ENCODE data around the gene KIF6. TPM values are rescaled to one million over a fixed set of nuclear protein-coding genes. Genes with fewer than 3 reads are reported as not detected.

KIF6 gene
- total RNA-seq, 4 donors from 2014 or later = 0.10 to 0.61 (median 0.13) TPM; not detected in 1

DNA sequence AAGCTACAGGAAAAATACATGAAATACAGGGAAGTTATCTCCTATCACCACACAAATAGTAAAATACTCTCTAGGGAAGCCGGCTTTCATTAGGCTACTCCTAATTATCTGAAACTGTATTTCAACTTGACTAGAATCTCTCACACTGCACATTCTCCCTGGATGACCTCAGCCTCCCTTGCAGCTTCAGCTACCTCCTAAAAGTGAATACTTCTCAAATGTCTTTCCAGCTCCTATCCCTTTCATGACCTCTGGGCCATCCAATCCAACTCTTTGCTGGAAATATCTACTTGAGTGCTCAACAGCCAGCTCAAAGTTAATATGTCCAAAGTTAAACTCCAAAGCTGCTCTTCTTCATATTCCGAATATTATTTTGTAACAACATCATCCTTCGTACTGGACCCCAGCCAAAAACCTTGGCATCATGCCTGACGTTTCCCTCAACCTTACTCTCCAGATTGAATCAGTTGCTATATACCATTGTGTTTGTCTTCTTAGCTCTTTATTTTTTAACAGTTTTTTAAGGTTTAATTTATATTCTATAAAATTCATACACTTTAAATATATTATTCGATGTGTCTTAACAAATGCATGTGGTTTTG, 29.4 kb upstream of the KIF6 start:
- 53% methylated on average over 5 of the region's 5 CpGs for WGBS, 2 donors
- no peak for DNase-seq (ENCODE audit: low spot score in 2 of 2)
- TF ChIP-seq, protein P1, sequence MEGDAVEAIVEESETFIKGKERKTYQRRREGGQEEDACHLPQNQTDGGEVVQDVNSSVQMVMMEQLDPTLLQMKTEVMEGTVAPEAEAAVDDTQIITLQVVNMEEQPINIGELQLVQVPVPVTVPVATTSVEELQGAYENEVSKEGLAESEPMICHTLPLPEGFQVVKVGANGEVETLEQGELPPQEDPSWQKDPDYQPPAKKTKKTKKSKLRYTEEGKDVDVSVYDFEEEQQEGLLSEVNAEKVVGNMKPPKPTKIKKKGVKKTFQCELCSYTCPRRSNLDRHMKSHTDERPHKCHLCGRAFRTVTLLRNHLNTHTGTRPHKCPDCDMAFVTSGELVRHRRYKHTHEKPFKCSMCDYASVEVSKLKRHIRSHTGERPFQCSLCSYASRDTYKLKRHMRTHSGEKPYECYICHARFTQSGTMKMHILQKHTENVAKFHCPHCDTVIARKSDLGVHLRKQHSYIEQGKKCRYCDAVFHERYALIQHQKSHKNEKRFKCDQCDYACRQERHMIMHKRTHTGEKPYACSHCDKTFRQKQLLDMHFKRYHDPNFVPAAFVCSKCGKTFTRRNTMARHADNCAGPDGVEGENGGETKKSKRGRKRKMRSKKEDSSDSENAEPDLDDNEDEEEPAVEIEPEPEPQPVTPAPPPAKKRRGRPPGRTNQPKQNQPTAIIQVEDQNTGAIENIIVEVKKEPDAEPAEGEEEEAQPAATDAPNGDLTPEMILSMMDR (IDR thresholded peaks at IDR 0.05) = no peak
- TF ChIP-seq POLR2A (IDR thresholded peaks at IDR 0.05) = no peak
- intact Hi-C loops (cut with DNase I; ENCODE audit: low total_unique reads) = no loop called here
- H3K4me3 ChIP-seq (ENCODE audit: low read depth, poor library complexity, severe bottlenecking) = no peak overlapping the region

DNA sequence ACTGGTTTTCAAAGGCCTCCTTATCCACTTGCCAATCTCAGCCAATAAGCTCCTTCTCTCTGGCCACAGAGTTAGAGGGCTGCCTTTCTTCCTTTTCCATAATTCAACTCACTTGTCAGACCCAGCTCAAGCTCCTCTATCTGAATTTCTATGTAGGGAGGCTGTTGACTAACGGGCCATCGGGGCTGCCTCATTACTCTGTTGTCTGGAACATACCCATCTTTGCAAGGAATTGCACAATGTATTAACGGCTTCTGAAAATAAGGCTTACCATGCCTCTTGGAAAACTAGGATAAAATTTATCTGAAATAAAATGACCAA, 28.5 kb upstream of the KIF6 start:
- no peak overlapping the region for H3K4me3 ChIP-seq (ENCODE audit: low read depth, poor library complexity, severe bottlenecking)
- TF ChIP-seq, protein P1 (IDR thresholded peaks at IDR 0.05) = no peak
- TF ChIP-seq POLR2A (IDR thresholded peaks at IDR 0.05) = no peak
- WGBS, 2 donors = 50 to 60% methylated on average over 3 of the region's 3 CpGs
- intact Hi-C loops (cut with DNase I; ENCODE audit: low total_unique reads) = no loop called here
- no peak for DNase-seq (ENCODE audit: low spot score in 2 of 2)

DNA sequence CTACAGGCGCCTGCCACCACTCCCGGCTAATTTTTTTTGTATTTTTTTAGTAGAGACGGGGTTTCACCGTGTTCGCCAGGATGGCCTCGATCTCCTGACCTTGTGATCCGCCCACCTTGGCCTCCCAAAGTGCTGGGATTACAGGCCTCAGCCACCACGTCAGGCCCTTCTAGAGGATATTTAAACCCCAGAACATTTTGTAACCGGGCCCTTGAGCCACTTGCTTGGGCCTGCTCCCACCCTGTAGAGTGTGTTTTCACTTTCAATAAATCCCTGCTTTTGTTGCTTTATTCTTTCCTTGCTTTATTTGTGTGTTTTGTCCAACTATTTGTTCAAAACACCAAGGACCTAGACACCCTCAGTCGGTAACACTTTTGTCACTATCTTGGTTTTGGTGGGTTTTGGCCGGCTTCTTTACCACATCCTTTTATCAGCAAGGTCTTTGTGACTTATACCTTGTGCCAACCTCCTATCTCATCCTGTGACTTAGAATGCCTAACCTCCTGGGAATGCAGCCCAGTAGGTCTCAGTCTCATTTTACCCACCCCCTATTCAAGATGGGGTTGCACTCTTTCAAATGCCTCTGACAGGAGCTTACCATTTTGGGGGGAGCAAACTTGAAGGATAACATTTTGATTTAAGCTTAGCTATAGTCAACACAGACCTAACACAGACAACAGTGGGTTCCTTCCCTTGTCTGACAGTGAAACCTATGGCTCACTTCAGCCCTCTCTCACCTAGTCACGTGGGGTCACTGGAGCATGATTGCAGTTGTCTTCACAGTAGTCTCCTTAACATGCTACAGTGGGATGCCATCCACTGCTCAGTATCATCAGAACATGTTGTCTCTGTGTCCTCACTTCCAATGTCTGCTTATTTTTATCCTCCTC, 27.9 kb upstream of the KIF6 start:
- TF ChIP-seq POLR2A (IDR thresholded peaks at IDR 0.05) = no peak
- TF ChIP-seq, protein P1 (IDR thresholded peaks at IDR 0.05) = no peak
- no peak for DNase-seq (ENCODE audit: low spot score in 2 of 2)
- no peak overlapping the region for H3K4me3 ChIP-seq (ENCODE audit: low read depth, poor library complexity, severe bottlenecking)
- intact Hi-C loops (cut with DNase I; ENCODE audit: low total_unique reads) = no loop called here
- WGBS, 2 donors = 92% methylated on average over 12 of the region's 12 CpGs

DNA sequence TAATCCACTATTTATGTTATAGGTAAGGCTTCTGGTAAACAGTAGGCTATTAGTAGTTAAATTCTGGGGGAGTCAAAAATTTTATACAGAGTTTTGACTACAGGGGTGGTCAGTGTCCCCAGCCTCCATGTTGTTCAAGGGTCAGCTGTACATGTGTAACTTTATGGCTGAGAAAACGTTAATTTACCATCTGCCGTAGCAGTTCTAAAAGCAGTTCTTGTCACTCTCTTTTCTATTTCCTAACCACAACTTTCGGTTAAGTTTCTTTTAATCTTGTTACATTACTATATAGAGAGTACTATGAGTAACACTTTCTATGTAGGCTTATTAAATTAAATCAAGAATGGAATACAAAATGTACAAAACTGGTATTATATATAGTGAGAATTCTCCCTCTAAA, 21.6 kb upstream of the KIF6 start:
- DNase-seq (ENCODE audit: low spot score in 2 of 2) = no peak
- H3K4me3 ChIP-seq (ENCODE audit: low read depth, poor library complexity, severe bottlenecking) = no peak overlapping the region
- 86 to 91% methylated on average over 3 of the region's 3 CpGs for WGBS, 2 donors
- TF ChIP-seq POLR2A (IDR thresholded peaks at IDR 0.05) = no peak
- TF ChIP-seq, protein P1 (IDR thresholded peaks at IDR 0.05) = no peak
- intact Hi-C loops (cut with DNase I; ENCODE audit: low total_unique reads) = no loop called here

DNA sequence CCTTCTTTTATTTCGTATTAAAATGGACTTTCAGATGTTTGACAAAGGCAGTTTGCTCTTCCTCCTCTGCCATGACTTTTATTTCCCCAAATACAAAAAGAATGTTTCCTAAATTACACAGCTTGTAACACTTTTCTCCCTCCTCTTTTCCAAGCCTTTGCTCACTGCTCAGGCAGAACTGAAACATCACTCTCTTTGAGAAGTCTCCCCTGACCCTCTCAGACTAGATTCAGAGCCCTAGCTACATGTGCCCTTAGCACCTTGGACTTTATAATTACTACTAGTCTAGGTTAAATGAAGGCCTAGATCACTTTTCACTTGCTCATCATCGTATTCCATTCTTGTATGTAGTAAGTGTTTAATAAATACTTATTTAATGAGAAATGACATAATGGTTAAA, 8.5 kb upstream of the KIF6 start:
- WGBS, 2 donors = 64 to 67% methylated on average over 2 of the region's 2 CpGs
- no peak for DNase-seq (ENCODE audit: low spot score in 2 of 2)
- intact Hi-C loops (cut with DNase I; ENCODE audit: low total_unique reads) = no loop called here
- no peak overlapping the region for H3K4me3 ChIP-seq (ENCODE audit: low read depth, poor library complexity, severe bottlenecking)
- TF ChIP-seq, protein P1 (IDR thresholded peaks at IDR 0.05) = no peak
- no peak for TF ChIP-seq POLR2A (IDR thresholded peaks at IDR 0.05)
